ENCODE data around the gene TMEM80. TPM values are rescaled to one million over a fixed set of nuclear protein-coding genes. Genes with fewer than 3 reads are reported as not detected.
"Not testable (repeated sequence)": the region's sequence is repeated elsewhere in the genome, so short reads cannot be mapped to it uniquely, and the experiment has no call there.

The TMEM80 gene
- 7.8 TPM for total RNA-seq

DNA sequence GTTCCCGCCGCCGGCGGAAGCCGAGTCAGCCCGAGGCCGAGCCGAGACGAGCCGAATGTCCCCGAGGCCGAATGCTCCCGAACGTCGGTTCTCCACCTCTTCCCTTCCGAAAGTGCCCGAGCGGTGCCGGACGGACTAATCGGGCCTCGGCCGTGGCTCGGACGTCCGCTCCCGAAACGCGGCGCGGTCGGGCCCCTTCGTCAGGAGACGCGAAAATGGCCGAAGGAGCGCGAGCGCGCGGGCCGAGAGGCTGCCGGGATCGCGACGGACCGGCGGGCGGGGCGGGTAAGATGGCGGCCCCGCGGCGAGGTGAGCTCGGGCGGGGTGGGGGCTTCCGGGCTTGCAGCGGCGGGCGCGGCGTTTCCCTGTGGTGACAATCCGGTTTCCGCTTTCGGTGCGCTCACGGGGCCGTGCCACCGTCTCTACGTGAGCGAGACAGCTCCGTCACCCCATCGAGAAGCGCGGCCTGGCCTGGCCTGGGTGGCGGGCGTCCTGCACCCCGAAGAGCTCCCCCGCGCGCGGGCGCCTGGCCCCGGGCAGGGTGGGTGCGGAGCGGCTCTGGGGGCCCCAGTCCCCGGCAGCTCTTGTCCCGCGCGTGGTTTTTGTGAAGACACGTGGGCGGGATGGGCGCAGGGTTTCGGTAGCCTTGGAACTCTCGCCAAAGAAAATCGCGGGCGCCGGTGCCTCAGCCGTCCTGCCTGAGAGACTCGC, at the start of gene TMEM80:
TMEM80 (plus strand) TSS at position 279 of the 711 bp plus-strand sequence; CDS start at position 291, 12 bp downstream.
- DNase-seq, result peak; percentile 96

DNA sequence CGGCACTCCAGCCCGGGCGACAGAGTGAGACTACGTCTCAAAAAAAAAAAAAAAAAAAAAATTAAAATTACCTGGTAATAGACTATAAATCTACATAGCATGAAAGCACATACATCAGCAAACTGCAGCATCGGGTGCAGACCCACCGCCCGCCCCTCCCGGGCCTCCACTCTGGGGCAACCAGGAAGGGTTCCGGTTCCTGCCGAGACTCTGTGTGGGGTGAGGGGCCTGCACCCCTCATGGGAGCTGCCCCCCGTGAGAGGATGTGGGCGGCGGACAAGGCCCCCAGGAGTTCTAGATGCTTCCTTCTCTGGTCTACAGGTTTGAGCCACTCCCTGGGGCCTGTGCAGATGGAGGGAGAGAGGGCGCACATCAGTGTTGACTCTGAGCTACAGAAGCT, 49.4 kb upstream of the TMEM80 start:
- DNase-seq, result no peak

DNA sequence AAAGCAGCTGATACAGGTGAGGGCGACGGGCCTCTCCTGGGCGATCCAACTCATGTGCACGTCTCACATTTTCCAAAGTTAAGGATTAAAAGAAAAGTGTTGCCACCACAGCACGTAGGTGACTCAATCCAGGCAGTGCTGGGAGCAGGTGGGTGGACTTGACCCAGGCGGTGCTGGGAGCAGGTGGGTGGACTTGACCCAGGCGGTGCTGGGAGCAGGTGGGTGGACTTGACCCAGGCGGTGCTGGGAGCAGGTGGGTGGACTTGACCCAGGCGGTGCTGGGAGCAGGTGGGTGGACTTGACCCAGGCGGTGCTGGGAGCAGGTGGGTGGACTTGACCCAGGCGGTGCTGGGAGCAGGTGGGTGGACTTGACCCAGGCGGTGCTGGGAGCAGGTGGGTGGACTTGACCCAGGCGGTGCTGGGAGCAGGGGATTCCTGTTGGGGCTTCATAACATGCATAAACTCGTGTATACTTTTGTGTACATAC, 47.9 kb upstream of the TMEM80 start:
- not testable (repeated sequence) for DNase-seq

DNA sequence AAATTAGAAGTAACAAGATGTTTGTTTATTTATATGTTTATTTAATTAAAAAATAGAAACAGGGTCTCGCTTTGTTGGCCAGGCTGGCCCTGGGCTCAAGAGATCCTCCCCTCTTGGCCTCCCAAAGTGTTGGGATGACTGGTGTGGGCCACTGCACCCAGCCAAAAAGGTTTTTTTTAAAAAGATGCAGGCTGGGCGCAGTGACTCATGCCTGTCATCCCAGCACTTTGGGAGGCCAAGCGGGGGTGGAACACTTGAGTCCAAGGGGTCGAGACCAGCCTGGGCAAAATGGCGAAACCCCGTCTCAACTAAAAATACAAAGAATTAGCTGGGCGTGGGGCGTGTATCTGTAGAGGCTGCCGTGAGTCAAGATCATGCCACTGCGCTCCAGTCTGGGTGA, 45.1 kb upstream of the TMEM80 start:
- no peak for DNase-seq

DNA sequence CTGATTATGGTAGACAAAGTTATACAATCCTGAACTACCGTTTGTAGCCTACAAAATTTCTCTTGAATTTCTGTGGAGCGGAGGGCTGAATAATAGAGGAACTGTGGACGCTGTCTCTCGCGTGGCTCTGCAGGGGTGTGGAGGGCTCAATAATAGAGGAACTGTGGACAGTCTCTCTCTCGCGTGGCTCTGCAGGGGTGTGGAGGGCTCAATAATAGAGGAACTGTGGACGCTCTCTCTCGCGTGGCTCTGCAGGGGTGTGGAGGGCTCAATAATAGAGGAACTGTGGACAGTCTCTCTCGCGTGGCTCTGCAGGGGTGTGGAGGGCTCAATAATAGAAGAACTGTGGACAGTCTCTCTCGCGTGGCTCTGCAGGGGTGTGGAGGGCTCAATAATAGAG, 42.5 kb upstream of the TMEM80 start:
- not testable (repeated sequence) for DNase-seq

DNA sequence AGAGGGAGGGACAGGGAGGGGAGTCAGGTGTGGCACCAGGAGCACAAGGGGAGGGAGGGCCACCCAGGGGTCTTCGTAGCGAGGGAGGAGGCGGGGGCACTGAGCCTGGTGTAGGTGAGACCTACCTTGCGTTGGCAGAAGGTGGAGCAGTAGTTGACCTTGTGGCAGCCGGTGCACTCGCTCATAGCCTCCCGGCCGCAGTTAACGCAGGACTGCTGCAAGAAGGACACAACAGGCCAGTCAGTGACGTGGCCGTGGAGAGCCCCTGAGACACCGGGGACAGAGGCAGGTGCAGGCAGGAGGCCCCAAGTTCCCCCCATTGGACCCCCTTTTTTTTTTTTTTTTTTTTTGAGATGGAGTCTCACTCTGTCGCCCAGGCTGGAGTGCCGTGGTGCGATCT, 41.8 kb upstream of the TMEM80 start:
- DNase-seq, result no peak

DNA sequence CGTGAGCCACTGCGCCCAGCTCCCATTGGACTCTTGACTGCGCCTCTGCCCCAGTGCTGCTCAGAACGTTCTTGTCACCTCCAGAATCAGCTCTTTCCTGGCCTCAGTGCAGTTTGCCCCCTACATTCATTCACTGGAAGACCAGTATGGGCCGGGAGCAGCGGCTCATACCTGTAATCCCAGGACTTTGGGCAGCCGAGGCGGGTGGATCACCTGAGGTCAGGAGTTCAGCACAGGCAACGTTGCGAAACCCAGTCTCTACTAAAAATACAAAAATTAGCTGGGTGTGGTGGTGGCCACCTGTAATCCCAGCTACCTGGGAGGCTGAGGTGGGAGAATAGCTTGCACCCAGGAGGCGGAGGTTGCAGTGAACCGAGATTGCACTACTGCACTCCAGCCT, 41.2 kb upstream of the TMEM80 start:
- not testable (repeated sequence) for DNase-seq

DNA sequence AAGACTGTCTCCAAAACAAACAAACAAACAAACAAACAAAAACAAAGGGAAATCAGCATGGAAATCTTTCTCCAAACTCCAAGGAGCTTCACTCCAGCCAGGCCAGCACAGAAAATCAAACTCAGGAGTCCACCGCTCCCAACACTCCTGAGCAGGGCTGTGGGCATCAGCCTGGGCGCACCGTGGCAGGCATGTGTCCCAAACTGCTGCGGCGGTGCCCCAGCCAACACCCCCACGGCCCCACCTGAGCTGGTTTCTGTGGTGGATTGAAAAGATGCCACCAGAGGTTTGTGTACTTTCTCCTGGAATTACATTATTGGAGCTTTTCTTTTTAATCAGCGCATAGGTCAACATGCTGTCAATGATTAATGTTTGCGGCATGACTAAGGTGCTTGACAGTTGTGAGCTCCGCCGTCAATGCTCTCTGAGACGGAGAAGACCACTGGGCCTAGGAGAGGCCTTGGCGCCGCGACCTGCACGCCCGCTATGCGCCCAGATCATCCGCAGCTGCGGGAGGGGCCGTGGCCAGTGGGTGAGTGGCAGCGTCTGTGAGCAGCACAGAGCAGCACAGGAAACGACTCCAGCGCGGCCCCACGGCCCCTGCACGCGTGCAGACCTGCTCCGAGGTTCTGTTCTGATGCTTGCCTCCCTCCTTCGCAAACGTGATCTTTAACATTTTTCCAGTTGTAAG, 40.4 kb upstream of the TMEM80 start:
- DNase-seq, result no peak

DNA sequence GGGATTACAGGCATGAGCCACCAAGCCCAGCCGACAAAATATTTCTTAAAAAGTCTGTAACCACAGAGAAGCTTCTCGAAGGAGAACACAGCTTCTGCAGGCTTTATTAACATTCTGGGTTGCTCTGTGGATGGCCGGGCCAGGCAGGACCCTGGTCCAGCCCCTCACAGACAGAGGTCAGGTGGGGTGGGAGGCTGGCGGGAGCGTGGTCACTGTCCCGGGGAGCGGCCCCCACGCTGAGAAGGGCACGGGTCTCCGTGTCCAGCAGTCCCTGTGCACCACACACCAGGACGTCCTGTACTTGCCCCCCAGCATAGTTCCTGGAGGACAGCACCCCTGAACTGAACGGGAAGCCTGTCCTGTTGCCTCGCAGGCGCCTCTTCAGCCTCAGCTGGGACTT, 39.2 kb upstream of the TMEM80 start:
- DNase-seq, result no peak

DNA sequence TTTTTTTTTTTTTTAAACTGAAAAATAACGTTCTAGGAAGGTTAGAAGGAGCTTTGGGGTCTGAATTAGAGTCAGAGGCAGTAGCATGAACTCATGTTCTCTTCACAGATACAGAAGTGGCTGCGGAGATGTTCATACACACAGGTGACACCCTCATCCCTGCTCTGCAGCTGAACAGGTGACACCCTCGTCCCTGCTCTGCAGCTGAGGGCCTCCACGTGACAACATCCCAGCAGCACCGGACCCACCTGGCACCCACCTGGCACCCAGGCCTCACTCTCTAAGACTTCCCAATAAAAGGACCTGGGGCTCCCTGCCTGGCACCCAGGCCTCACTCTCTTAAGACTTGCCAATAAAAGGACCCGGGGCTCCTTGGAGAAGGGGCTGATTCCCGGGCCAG, 38.8 kb upstream of the TMEM80 start:
- DNase-seq, result no peak

DNA sequence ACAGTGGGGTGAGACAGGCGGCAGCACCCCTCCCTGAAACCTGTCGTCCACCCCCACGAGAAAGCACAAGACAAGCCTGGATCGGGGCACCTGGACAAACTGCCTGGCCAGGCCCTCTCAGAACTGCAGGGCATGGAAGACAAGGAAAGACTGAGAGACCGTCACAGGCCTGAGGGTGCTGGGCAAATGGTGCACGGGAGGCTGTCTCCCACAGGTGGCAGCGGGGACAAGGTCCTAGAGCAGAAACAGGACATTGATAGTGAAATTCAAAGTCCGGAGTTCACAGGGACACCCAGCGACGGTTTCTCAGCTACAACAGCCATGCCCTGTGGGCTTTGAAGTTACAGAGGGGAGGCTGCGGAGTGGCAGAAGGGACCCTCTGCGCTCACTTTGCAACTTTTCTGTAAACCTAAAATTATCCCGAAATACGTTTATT, 37.9 kb upstream of the TMEM80 start:
- no peak for DNase-seq

DNA sequence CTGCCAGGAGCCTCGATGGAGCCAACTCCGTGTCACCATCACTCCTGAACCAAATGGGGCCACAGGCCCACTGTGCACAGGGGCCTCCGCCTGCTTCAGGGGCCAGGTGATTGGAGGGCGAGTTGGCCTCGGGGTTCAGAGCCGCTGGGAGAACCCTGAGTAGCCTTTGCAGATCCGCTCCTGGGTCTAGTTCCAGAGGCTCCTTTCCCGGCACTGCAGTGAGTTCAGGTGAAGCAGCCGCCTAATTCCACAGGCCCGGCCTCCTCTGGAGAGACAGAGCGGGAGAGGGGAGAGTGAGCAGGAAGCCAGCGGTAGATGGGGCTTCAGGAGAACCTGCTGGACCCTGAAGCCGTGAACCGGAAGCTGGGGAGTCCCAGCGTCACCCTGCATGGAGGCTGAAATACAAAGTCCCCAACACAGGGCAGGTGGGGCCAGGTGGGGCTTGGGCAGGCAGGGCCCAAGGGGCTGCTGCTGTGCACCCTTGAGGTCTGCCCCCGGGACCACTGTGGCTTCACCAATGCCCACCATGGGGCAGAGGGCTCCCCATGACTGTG, 36.0 kb upstream of the TMEM80 start:
- no peak for DNase-seq

DNA sequence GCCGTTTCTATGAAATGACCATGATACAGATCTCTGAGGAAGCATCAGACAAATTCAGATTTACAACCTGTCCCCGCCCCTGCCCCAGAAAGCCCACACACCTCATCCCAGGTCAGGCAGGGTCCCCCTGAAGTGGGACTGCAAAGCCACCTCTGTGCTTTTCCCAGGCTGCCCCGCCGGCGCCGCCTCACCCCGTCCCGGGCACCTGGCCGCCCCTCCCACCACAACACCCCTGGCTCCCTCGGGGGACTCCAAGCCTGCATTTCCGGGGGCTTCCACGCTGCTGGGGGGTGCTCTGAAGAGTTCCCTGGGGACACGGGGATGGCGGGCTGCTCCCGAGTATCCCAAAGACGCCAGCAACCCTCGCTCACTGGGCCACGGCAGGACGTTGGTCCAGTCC, 35.3 kb upstream of the TMEM80 start:
- no peak for DNase-seq

DNA sequence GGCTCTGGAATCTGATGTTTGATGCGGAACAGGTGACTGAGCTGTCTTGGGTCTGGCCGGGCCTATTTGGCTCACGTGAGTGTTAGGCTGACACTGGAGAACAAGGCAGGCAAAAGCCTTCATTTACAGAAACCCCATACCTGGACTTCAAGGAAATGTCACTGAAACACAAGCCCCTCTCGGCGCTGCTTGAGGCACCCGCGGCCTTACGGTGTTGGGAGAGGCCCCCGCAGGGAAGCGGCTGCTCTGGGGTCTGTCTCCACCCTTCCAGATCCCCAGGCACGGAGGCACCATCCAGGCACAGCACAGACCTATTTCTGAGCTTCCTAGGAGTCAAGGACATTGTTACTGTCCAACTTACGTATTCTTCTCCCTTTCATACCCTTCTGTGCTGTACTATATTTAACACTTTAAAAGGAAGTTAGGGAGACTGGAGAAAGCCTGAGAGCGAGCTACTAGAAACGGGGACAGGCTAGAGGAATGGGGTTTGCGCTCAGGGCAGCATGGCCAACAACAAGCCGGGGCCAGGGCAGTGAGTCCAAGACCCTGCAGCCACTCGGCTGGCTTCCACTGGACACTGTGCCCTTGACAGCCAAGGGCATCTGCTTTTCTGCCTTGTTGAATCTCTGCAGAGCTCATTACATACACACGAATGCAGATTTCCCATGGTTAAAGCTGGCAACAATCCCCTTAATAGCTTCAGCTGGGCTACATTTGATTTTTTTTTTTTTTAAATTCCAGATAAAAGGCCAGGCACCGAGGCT, 34.8 kb upstream of the TMEM80 start:
- DNase-seq, result no peak

DNA sequence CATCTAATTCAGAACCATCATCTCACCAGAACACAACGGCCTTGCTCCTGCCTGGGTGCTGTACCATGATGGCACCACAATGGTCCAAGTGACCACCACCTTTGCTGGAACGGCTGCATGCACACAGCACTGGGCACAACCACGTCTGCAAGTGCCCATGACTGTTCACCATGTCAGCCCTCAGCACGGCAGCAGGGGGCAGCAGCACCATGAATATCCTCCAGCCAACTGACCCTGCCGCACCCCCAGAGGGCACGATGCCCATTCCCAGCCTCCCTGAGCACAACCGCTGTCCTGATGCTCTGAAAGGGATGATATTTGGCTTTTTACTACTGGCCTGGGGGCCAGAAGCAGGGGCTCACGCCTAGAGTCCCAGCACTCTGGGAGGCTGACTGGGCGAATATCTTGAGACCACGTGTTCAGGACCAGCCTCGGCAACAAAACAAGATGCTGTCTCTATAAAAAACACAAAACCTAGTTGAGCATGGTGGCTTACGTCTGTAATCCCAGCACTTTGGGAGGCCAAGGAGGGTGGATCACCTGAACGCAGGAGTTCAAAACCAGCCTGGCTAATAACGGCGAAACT, 32.8 kb upstream of the TMEM80 start:
- DNase-seq, result no peak

DNA sequence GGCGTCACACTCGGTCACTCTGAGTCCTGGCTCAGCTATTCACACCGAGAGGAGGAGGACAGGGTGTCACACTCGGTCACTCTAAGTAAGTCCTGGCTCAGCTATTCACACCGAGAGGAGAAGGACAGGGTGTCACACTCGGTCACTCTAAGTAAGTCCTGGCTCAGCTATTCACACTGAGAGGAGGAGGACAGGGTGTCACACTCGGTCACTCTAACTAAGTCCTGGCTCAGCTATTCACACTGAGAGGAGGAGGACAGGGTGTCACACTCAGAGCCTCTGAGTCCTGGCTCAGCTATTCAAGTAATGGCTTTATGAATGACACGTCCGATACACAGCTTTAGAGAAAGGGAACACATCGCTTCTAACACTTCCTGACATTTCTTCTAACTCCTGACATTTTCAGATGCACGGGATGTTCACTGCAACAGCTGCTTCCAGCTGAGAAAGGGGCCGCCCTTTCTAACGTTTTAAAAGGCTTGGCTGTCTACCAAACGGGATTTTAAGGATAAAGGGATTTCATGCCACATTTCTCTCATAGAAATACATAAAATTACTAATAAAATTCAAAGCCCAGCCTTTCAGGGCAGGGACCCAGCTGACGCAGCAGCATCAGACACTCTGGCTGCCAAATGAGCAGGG, 30.4 kb upstream of the TMEM80 start:
- peak; percentile 10 for DNase-seq

DNA sequence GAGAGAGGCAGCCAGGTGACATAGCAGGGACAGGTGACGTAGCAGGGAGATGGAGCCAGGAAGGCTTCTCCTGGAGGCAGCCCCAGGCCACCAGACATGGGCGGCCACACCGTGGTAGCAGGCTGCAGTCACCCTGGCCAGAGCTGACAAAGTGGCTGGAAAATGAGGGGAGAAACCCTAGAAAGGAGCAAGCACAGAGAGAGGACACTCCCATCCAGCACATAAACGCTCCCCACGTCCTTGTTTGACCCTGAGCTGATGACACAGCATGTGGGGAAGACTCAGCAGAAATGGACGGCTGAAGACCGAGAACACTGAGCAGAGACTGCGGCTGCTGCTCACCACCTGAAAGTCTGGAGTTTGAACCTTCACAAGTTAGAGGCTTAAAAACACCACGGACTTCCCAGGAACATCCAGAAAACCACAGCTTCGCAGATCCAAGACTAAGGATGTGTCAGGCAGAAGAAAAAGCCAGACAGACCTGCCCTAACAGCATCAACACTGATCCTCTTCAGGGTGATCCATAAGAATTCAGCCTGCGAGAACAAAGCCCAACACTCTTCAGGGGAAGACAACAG, 29.8 kb upstream of the TMEM80 start:
- no peak for DNase-seq

DNA sequence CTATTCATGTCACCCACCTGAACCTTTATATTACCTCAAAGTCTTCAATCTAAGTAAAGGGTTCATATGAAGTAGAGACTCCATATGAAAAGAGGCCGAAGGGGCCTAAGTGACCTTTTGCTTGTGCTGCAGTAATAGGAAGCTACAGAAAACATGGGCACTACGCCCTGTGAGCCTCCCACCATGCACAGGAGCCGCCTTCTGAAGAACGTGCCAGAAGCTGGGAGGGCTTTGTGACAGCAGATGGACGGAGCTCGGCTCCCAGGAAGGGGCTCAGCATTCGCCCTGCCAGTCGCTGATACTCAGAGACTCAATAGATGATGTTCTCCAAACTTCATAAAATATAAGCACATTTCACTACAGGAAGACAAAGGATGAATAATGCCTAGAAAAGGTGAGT, 21.8 kb upstream of the TMEM80 start:
- no peak for DNase-seq

DNA sequence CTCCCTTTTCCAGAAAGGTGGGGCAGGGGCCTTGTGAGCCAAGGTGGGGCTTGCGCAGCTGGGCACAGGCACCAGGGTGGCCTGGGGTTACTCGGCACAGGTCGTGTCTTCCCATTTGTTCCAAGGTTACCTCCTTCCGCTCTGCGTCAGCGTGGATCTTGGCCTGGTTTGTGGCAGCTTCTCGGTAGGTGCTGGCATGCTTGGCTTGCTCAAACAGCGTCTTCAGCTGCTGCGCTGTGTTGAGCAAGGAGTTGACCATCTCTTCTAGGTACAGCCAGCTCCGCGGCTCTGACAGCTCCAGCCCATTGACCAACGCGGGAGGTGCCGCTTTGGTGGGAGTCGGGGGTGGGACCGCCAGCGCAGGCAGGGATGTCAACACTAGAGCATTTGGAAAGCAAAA, 21.2 kb upstream of the TMEM80 start:
- DNase-seq, result no peak

DNA sequence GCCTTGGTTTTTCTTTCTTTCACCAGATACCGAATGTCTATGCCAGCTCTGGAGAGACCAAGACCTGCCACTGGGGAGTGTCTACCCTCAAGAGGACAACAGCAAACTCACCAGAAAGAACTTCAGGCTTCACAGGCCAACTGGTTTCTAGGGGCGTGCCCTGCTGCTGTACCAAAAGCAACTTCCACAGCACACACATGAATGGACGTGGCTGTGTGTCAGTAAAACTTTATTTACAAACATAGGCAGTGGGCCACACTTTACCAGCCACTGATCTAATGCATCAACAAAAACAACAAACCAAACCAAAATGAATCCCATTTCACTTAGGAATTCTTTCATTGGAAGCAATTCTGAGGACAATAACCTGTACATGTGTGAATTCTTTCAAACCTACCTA, 17.3 kb upstream of the TMEM80 start:
- DNase-seq, result no peak
